ENCODE measurements around the gene GJD4. TPM values are rescaled to one million over a fixed set of nuclear protein-coding genes. Genes with fewer than 3 reads are reported as not detected.
A peak's percentile ranks its signal among the peaks of the same experiment; 100 is the strongest.

The GJD4 gene
- total RNA-seq, 1 experiment from 2014 or later: not detected

GRCh38 chr10:35632027-35632426 lies 26.9 kb downstream of the GJD4 start:
- BruUV-seq (replicated peaks): no TSS peak
- no peak for TF ChIP-seq POLR2AphosphoS5 (IDR thresholded peaks at IDR 0.05; ENCODE audit: low read depth, low read length)
- TF ChIP-seq YY1 (IDR thresholded peaks at IDR 0.05; ENCODE audit: extremely low read depth, insufficient replicate concordance, low read depth, low read length): no peak
- peak; percentile 21 for TF ChIP-seq RAD21 (IDR thresholded peaks at IDR 0.05; ENCODE audit: low read depth)
- no peak for TF ChIP-seq EGR1 (IDR thresholded peaks at IDR 0.05; ENCODE audit: low read depth)
- TF ChIP-seq CTCF (IDR thresholded peaks at IDR 0.05 in 2 of 3, conservative IDR thresholded peaks at IDR 0.05 in 1 of 3; ENCODE audit: borderline replicate concordance in 1 of 3, insufficient read depth in 1 of 3, low read depth in 2 of 3, low read length in 2 of 3): peak in 1 of 3 experiments; percentile 21; a peak in 1 of 6 replicates
- Histone ChIP-seq H3K9ac (ENCODE audit: low read length) (no peak overlapping the region), H3K27me3 (ENCODE audit: insufficient read depth, low read length) (no peaks in the 10 kb centered on the region), H3K27ac (ENCODE audit: low read depth, low read length) (no peak overlapping the region), H4K20me1 (ENCODE audit: insufficient read depth) (no peaks in the 10 kb centered on the region), H3K4me2 (ENCODE audit: low read length) (no peak overlapping the region), H2AFZ (ENCODE audit: low read depth, low read length, poor library complexity, severe bottlenecking) (no peak overlapping the region), H3K9me2 (ENCODE audit: insufficient read depth) (no peaks in the 10 kb centered on the region), H3K79me2 (ENCODE audit: insufficient read depth, low read length) (no peaks in the 10 kb centered on the region), H3K9me3 (ENCODE audit: control insufficient read depth in 1 of 2, insufficient read depth in 1 of 2, low read depth in 1 of 2, low read length in 2 of 2) (no peaks in the 10 kb centered on the region), H3K36me3 (ENCODE audit: control insufficient read depth in 1 of 2, insufficient read depth in 2 of 2, low read length in 2 of 2) (no peaks in the 10 kb centered on the region), H3K4me3 (replicated peaks in 1 of 2; ENCODE audit: low read depth in 1 of 2, low read length in 2 of 2) (no peak overlapping the region), H3K4me1 (ENCODE audit: control insufficient read depth in 1 of 2, insufficient read depth in 2 of 2, low read length in 2 of 2) (no peaks in the 10 kb centered on the region)
- intact Hi-C loops (cut with micrococcal nuclease): no loop called here
- RAD21 ChIA-PET (ENCODE audit: low non-redundant PET in 1 of 2, low total read pairs in 2 of 2, uncharacterized antibody in 2 of 2, unreplicated experiment in 2 of 2): no interaction called here
- CTCF ChIA-PET: interaction anchor here (1.2 kb wide), 1 partner anchor 512 kb away, joined by 3 read pairs; no protein-coding TSS in a partner anchor
- ATAC-seq: no peak
- POLR2A ChIA-PET: no interaction called here
- no peak for DNase-seq (ENCODE audit: low read depth, low spot score)
